ENCODE data around the gene POU2F3. TPM values are rescaled to one million over a fixed set of nuclear protein-coding genes. Genes with fewer than 3 reads are reported as not detected.

POU2F3 gene
- total RNA-seq, 2 donors from 2014 or later: 0.26 TPM; not detected in 1

- DNase-seq: no peak
These were observed 45.3 kb downstream of the POU2F3 start for GRCh38 chr11:120285256-120285655.

GRCh38 chr11:120288021-120288420, 48.1 kb downstream of the POU2F3 start:
- intact Hi-C loops (cut with DNase I): no loop called here
- Histone ChIP-seq H3K9me3 (no peaks in the 10 kb centered on the region), H3K27me3 (no peaks in the 10 kb centered on the region), H3K36me3 (replicated peaks in 1 of 2; ENCODE audit: insufficient read depth in 1 of 2, low read depth in 2 of 2) (no peaks in the 10 kb centered on the region), H3K4me1 (no peaks in the 10 kb centered on the region), H3K27ac (no peak overlapping the region), H3K4me3 (no peak overlapping the region)
- no peak for TF ChIP-seq CTCF (IDR thresholded peaks at IDR 0.05)
- TF ChIP-seq POLR2A (IDR thresholded peaks at IDR 0.05): no peak
- WGBS, 2 donors: 82% methylated on average over 2 of the region's 2 CpGs
- ATAC-seq (no peak), DNase-seq (no peak)

More at GRCh38 chr11:120285256-120285655, 45.3 kb downstream of the POU2F3 start:
- H3K36me3 ChIP-seq (replicated peaks in 1 of 2; ENCODE audit: insufficient read depth in 1 of 2, low read depth in 2 of 2): no peaks in the 10 kb centered on the region
- no peaks in the 10 kb centered on the region for H3K27me3 ChIP-seq
- 75 to 81% methylated on average over 4 of the region's 4 CpGs for WGBS, 2 donors
- H3K9me3 ChIP-seq: no peaks in the 10 kb centered on the region
- H3K27ac ChIP-seq: no peak overlapping the region
- intact Hi-C loops (cut with DNase I): no loop called here
- TF ChIP-seq CTCF (IDR thresholded peaks at IDR 0.05): no peak
- TF ChIP-seq POLR2A (IDR thresholded peaks at IDR 0.05): no peak
- H3K4me3 ChIP-seq: no peak overlapping the region
- H3K4me1 ChIP-seq: no peaks in the 10 kb centered on the region
- no peak for ATAC-seq

- H3K4me3 ChIP-seq: no peak overlapping the region
- no peaks in the 10 kb centered on the region for H3K27me3 ChIP-seq
- no peaks in the 10 kb centered on the region for H3K36me3 ChIP-seq (replicated peaks in 1 of 2; ENCODE audit: insufficient read depth in 1 of 2, low read depth in 2 of 2)
- DNase-seq (no peak), ATAC-seq (no peak)
- no peak overlapping the region for H3K27ac ChIP-seq
- TF ChIP-seq POLR2A (IDR thresholded peaks at IDR 0.05) (no peak), CTCF (IDR thresholded peaks at IDR 0.05) (no peak)
- WGBS, 2 donors: 78 to 79% methylated on average over 9 of the region's 9 CpGs
- H3K4me1 ChIP-seq: no peaks in the 10 kb centered on the region
- intact Hi-C loops (cut with DNase I): no loop called here
- no peaks in the 10 kb centered on the region for H3K9me3 ChIP-seq
These were observed 49.5 kb downstream of the POU2F3 start for GRCh38 chr11:120289426-120289825.

GRCh38 chr11:120290956-120291355, 51.0 kb downstream of the POU2F3 start:
- no peaks in the 10 kb centered on the region for H3K9me3 ChIP-seq
- TF ChIP-seq CTCF (IDR thresholded peaks at IDR 0.05) (no peak), POLR2A (IDR thresholded peaks at IDR 0.05) (no peak)
- WGBS, 2 donors: 40 to 44% methylated on average over 3 of the region's 3 CpGs
- ATAC-seq (no peak), DNase-seq (no peak)
- intact Hi-C loops (cut with DNase I): no loop called here
- no peaks in the 10 kb centered on the region for H3K36me3 ChIP-seq (replicated peaks in 1 of 2; ENCODE audit: insufficient read depth in 1 of 2, low read depth in 2 of 2)
- H3K27me3 ChIP-seq: no peaks in the 10 kb centered on the region
- H3K4me3 ChIP-seq: no peak overlapping the region
- H3K4me1 ChIP-seq: peaks cover 9% of the 10 kb centered on the region
- no peak overlapping the region for H3K27ac ChIP-seq

GRCh38 chr11:120293038-120293800, 53.3 kb downstream of the POU2F3 start:
- DNase-seq (no peak), ATAC-seq (no peak)
- H3K9me3 ChIP-seq: no peaks in the 10 kb centered on the region
- TF ChIP-seq POLR2A (IDR thresholded peaks at IDR 0.05) (no peak), CTCF (IDR thresholded peaks at IDR 0.05) (no peak)
- H3K27me3 ChIP-seq: no peaks in the 10 kb centered on the region
- WGBS, 2 donors: 64 to 69% methylated on average over 5 of the region's 5 CpGs
- peaks cover 9% of the 10 kb centered on the region for H3K4me1 ChIP-seq
- H3K36me3 ChIP-seq (replicated peaks in 1 of 2; ENCODE audit: insufficient read depth in 1 of 2, low read depth in 2 of 2): no peaks in the 10 kb centered on the region
- H3K27ac ChIP-seq: no peak overlapping the region
- H3K4me3 ChIP-seq: no peak overlapping the region
- intact Hi-C loops (cut with DNase I): no loop called here

All from body of pancreas (tissue), 4 donors.